HTERT RPE-1 (cell line): ENCODE data around the gene CCL28.
"Not testable (repeated sequence)": the region's sequence is repeated elsewhere in the genome, so short reads cannot be mapped to it uniquely, and the experiment has no call there.

Experiments
- in situ Hi-C: fragments of 300-500 bp; cut with MboI; formaldehyde crosslinking; loops from 4 replicates; pipeline ENCODE4 v1.14.3; 2020; ENCODE audit warnings: low sequenced_read_pairs

The CCL28 gene

GRCh38 chr5:43412156-43412555, at the start of gene CCL28:
Gene CCL28 (minus strand): TSS chr5:43412391. CDS start chr5:43412316, 75 bp downstream.
- in situ Hi-C loops: no loop called here

GRCh38 chr5:43461066-43461465, 48.9 kb upstream of the CCL28 start:
- in situ Hi-C loops: no loop called here

GRCh38 chr5:43456556-43456955, 44.4 kb upstream of the CCL28 start:
- in situ Hi-C loops: no loop called here

- in situ Hi-C loops: not testable (repeated sequence)
Measured at GRCh38 chr5:43441575-43441974, 29.4 kb upstream of the CCL28 start.

GRCh38 chr5:43437062-43437660, 25.0 kb upstream of the CCL28 start:
- in situ Hi-C loops: no loop called here

GRCh38 chr5:43433382-43433781, 21.2 kb upstream of the CCL28 start:
- in situ Hi-C loops: no loop called here

- in situ Hi-C loops: no loop called here
Measured at GRCh38 chr5:43432486-43433375, 20.5 kb upstream of the CCL28 start.

- in situ Hi-C loops: no loop called here
Measured at GRCh38 chr5:43429706-43430105, 17.5 kb upstream of the CCL28 start.

GRCh38 chr5:43429016-43429415, 16.8 kb upstream of the CCL28 start:
- in situ Hi-C loops: no loop called here

GRCh38 chr5:43427306-43427705, 15.1 kb upstream of the CCL28 start:
- in situ Hi-C loops: no loop called here

GRCh38 chr5:43425983-43426382, 13.8 kb upstream of the CCL28 start:
- in situ Hi-C loops: no loop called here

GRCh38 chr5:43423086-43423485, 10.9 kb upstream of the CCL28 start:
- in situ Hi-C loops: not testable (repeated sequence)

- in situ Hi-C loops: no loop called here
Measured at GRCh38 chr5:43422143-43422542, 10.0 kb upstream of the CCL28 start.

GRCh38 chr5:43421450-43422133, 9.4 kb upstream of the CCL28 start:
- in situ Hi-C loops: no loop called here

GRCh38 chr5:43420241-43420640, 8.1 kb upstream of the CCL28 start:
- in situ Hi-C loops: no loop called here

- in situ Hi-C loops: no loop called here
Measured at GRCh38 chr5:43418561-43418960, 6.4 kb upstream of the CCL28 start.

GRCh38 chr5:43416803-43417394, 4.7 kb upstream of the CCL28 start:
- in situ Hi-C loops: no loop called here

- in situ Hi-C loops: no loop called here
Measured at GRCh38 chr5:43415935-43416802, 4.0 kb upstream of the CCL28 start.

GRCh38 chr5:43413966-43414365, 1.8 kb upstream of the CCL28 start:
- in situ Hi-C loops: no loop called here

GRCh38 chr5:43412644-43413043, 453 bp upstream of the CCL28 start:
- in situ Hi-C loops: no loop called here
